Measurements from ENCODE around the gene SETDB1. TPM values are rescaled to one million over a fixed set of nuclear protein-coding genes. Genes with fewer than 3 reads are reported as not detected.

The SETDB1 gene
- total RNA-seq, 4 donors from 2014 or later: 32.3 to 41.4 (median 39.5) TPM

DNA sequence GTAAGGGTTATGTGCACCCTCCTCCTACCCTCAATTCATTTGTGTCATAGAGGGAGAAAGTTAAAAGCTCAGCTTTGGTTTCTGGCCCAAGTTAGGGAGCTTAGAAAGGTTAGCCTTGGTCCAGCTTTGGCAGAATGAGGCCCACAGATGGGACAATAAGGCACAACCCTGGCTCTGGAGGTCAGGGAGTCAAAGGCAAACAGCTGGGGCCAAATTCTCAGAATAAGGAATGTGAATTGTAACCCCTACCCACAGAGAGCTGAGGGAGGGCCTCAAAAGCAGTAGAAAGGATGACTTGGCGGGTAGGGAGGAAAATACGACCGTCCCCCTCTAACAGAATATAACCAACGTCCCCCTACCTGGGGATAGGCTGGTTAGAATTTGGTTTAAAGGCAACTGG, 39.4 kb downstream of the SETDB1 start:
- TF ChIP-seq, protein P1, sequence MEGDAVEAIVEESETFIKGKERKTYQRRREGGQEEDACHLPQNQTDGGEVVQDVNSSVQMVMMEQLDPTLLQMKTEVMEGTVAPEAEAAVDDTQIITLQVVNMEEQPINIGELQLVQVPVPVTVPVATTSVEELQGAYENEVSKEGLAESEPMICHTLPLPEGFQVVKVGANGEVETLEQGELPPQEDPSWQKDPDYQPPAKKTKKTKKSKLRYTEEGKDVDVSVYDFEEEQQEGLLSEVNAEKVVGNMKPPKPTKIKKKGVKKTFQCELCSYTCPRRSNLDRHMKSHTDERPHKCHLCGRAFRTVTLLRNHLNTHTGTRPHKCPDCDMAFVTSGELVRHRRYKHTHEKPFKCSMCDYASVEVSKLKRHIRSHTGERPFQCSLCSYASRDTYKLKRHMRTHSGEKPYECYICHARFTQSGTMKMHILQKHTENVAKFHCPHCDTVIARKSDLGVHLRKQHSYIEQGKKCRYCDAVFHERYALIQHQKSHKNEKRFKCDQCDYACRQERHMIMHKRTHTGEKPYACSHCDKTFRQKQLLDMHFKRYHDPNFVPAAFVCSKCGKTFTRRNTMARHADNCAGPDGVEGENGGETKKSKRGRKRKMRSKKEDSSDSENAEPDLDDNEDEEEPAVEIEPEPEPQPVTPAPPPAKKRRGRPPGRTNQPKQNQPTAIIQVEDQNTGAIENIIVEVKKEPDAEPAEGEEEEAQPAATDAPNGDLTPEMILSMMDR (IDR thresholded peaks at IDR 0.05; ENCODE audit: low read depth): no peak

DNA sequence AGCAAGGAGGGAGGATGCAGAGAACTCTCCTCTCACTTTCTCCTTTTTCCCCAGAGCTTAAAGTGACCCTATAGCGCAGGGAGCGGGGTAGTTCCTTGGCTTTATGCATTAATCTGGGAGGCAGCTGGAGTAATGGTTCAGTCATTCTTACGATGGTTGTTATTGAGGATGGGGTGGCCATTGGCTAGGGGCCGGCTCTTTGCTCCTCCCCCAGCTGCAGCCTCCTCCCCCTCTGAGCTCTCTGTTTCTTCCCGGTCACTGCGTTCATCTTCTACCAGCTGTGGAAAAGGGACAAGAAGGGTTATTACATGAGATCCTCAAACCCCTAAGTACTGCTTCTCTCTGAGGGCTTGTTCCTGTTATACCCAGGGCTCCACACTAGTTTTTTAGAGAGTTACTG, 39.8 kb downstream of the SETDB1 start:
- TF ChIP-seq, protein P1 (IDR thresholded peaks at IDR 0.05; ENCODE audit: low read depth): no peak

DNA sequence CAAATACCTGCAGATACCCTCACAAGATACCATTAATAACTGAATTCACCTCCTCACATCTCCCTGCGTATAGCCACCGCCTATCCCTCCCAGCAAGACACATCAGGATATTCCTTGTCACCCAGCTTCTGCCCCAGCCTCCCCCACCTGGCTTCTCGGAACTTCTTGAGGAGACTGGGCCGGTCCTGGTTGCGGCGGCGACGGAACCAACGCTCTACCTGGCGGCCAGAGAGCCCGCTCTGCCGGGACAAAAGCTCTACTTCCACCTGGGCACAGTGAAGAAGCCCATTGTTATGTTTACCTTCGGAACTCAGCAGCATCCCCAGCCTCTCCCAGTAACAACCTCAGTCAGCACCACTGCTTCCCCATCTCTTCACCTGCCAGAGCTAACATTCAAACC, 41.8 kb downstream of the SETDB1 start:
- TF ChIP-seq, protein P1 (IDR thresholded peaks at IDR 0.05; ENCODE audit: low read depth): no peak

GRCh38 chr1:150968491-150968890, 42.3 kb downstream of the SETDB1 start:
- TF ChIP-seq, protein P1 (IDR thresholded peaks at IDR 0.05; ENCODE audit: low read depth): no peak

GRCh38 chr1:150969626-150970025, 43.5 kb downstream of the SETDB1 start:
- TF ChIP-seq, protein P1 (IDR thresholded peaks at IDR 0.05; ENCODE audit: low read depth): no peak

DNA sequence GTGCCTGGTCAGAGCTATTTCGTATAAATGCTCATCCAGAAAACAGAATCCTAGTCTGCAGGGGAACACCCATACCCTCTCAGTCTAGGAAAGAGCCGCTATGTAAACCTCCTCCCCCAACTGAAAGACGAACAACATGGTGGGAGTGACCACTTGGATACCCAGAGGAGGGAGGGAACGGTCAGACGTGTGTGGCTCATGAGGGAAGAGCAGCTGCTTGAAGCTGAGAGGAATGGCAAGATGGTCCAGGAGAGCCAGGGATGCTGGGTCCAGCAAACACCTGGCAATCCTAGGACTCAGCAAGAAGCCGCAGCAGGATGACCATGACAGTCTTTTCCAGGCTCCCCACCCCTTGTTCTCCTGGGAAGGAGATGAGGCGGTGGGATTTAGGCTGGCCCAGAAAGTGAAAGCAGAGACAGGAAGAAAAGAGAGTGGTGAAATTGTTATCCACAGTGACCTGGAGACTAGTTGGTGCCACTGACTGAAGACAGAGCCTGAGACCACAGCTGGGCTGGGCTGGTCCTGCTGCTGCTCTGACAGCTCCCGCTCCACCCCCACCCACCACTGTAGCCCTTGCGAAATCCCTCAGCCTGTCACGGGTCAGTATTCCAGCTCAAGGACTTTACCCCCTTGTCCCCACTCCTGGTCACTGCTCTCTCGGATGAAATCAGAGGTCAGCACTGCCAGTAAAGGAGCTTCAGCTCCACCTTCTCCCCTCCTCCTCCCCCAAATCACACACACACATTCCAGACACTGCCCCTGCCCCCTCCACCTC, 44.8 kb downstream of the SETDB1 start:
- TF ChIP-seq, protein P1 (IDR thresholded peaks at IDR 0.05; ENCODE audit: low read depth): no peak

- TF ChIP-seq, protein P1 (IDR thresholded peaks at IDR 0.05; ENCODE audit: low read depth): no peak
Measured at GRCh38 chr1:150971583-150972416, 45.6 kb downstream of the SETDB1 start.

Measured in subcutaneous adipose tissue (tissue), 4 donors.